GM18868 (cell line): ENCODE measurements around the gene GXYLT1.
"Not testable (repeated sequence)": the region's sequence is repeated elsewhere in the genome, so short reads cannot be mapped to it uniquely, and the experiment has no call there.

Experiments
- ATAC-seq: cut with Tn5 transposase; IDR thresholded peaks from one replicate; pipeline ENCODE4 v1.9.1; 2021; ENCODE audit warnings: mild to moderate bottlenecking, moderate library complexity; ENCODE audit not compliant: unreplicated experiment

Gene GXYLT1

GRCh38 chr12:42145552-42146215, 1.0 kb upstream of the GXYLT1 start:
- no peak for ATAC-seq

DNA sequence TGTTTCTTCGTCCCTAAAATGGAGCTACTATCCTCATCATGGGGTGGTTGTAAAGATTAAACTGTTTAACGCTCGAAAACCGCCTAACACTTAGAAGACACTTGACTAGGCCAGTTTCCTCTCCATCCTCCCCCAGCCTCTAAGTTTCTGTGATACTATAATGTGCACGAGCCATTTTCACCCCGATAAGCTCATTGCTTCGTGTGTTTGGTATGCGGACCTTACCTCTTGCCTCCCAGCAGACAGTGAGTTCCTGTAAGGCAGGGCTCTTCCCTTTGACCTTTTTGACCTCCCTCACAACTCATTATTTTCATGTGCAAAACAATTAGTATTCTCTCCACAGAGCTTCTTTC, 499 bp upstream of the GXYLT1 start:
- ATAC-seq = no peak

- ATAC-seq = no peak
Observed at GRCh38 chr12:42144158-42144407, 591 bp downstream of the GXYLT1 start.

GRCh38 chr12:42143452-42144157, 1.1 kb downstream of the GXYLT1 start:
- no peak for ATAC-seq

DNA sequence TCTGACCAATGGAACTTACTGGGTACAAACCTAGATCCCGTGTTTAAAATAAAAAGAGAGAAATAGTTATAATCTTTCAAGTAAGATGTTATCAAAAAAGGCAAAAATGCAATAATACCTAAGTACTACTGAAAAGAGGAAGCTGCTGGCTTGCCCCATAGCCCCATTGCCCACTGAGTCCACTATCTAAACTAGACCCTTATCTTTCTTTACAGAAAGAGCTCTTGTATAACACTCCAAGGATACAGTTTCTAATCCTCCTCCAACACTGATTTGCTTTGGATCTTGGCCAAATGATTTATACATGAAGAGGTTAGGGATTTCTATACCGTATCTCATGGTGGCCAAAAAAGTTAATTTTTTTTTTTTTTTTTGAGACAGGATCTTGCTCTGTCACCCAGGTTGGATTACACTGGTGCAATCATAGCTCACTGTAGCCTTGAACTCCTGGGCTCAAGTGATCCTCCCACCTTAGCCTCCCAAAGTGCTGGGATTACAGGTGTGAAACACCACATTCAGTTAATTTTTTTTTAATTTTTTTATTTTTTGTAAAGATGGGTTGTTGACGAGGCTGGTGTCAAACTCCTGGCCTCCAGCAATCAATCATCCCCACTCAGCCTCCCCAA, 2.6 kb downstream of the GXYLT1 start:
- no peak for ATAC-seq

DNA sequence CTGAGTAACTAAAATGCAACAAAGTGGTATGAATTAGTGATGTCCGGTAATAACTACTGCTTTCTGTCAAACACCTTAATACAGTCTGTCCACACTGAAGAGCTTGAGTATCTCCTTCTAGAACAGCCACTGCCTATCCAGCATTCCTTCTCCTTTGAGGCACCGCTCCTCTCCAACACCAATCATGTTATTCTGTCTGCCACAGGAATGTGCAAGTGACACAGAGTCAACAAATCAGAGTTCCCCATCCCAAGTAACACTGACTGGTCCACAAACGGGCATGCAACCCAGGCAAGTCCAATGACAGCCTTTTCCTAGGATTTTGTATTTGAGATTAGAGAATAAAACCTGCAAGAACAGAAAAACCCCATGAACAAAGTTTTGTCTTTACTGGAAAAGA, 3.8 kb downstream of the GXYLT1 start:
- ATAC-seq = no peak

DNA sequence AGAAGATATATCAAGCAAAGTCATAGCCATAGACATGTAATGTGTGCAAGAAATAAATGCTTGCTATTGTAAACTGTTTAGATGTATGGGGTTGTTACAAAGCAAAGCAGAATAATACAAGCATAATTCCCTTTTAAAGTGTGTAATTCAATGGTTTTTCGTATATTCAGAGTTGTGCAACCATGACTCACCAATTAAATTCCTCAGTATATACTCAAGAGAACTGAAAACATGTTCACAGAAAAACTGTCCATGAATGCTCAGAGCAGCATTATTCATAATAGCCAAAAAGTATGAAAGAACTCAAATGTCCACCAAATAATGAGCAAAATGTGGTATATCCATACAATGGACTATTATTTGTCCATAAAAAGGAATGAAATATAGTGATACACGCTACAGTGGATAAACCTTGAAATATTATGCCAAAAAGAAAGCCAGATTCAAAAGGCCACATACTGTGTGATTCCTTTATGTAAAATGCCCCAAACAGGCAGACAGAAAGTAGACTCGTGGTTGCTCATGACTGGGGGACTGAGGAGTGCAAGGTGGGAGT, 9.3 kb downstream of the GXYLT1 start:
- no peak for ATAC-seq

- ATAC-seq = no peak
Observed at GRCh38 chr12:42130672-42131402, 13.8 kb downstream of the GXYLT1 start.

DNA sequence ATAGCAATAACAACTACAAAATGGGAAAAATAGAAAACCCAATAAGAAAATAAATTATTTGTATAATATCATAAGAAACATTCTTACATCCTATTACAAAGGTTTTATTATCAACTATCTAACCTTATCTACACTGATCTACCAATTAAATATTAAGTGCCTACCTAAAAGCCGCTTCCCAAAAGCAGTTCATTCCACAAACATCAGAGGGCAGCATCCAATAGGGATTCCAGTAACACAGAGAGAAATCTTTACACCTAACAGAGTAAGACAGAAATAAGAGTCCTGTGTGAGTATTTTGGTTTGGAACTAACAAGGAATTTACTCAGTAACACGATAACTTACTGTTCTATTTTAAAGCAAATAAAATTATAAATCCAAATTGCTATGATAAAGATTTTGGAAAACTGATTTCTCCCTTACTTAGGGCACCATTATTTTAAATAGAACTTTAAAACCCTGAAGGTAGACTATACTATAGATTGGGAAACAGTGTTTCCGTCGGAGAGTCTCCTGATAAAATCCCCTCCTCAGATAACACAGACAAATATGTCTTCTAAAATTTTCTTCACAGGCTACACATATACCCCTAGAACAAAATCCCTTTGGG, 15.0 kb downstream of the GXYLT1 start:
- ATAC-seq = no peak

DNA sequence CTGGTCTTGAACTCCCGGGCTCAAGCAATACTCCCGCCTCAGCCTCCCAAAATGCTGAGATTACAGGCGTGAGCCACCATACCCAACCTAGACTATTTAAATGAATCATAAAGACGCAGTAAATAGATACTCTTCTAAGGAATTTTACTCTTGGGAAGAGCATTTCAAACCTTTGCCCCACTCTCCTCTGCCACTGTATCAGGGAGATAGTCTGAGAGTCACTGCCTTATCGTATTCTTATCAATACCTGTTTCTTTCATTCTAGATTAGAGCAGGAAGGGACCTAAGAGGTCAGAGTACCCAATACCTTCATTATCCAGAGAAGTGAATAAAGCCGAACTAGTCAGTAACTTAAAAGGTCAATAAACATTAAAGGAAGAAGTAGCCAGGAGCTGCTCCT, 15.8 kb downstream of the GXYLT1 start:
- ATAC-seq = no peak

DNA sequence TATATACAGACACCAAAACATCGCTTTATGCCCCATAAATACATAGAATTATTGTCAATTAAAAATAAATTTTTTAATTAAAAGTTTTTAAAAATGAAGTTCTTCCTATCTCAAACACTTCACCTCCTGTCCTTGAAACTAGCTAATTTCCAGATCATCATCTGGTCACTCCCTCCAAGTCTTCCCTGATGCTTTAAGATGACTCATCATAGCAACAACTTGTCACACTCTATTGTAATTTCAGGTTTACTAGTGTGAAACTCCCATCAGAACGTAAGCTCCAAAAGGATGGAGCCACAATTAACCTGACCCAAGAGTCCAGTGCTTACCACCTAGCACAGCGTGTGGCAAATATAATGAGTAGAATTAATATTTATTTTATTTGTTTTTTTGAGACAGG, 16.3 kb downstream of the GXYLT1 start:
- peak; percentile 42 for ATAC-seq

DNA sequence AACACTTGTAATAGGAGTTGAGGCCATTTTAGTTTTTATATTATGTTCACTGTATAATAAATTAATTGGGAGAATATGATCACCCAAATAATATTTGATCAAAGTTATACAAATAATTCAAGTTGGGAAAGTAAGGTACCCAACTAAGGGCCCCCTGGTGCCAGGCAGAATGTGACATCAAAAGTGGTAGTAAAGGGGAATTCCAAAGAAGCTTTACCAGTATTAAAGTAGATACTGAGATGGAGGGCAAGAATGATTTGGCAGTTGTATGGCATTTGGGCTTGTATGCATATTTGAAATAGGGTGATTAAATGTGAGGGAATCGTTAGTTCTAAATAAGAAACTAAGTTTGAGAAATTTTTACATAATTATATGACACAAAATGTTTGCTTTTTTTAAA, 17.7 kb downstream of the GXYLT1 start:
- no peak for ATAC-seq

- peak; percentile 55 for ATAC-seq
Observed at GRCh38 chr12:42125388-42125767, 19.3 kb downstream of the GXYLT1 start.

GRCh38 chr12:42124764-42125387, 19.8 kb downstream of the GXYLT1 start:
- ATAC-seq = peak; percentile 18

DNA sequence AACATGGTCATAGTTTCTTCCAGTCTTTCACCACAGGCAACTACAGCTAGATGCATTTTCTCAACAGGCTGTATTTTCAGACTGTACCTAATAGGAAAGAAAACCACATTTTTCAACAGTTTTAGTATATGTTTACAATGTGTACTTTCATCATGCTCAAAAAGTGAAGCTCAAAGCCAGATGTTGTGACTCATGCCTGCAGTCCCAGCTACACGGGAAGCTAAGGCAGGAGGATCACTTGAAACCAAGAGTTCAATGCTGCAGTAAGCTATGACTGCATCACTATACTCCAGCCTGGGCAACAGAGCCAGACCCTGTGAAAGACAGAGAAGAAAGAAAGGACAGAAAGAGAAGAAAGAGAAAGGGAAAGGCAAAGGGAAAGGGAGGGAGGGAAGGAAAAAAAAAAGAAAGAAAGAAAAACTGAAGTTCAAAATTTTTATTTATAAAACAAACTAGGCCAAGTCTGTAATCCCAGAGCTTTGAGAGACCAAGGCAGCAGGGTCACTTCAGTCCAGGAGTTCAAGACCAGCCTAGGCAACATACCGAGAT, 25.5 kb downstream of the GXYLT1 start:
- ATAC-seq = peak; percentile 63

- no peak for ATAC-seq
Observed at GRCh38 chr12:42118136-42118879, 26.4 kb downstream of the GXYLT1 start.

DNA sequence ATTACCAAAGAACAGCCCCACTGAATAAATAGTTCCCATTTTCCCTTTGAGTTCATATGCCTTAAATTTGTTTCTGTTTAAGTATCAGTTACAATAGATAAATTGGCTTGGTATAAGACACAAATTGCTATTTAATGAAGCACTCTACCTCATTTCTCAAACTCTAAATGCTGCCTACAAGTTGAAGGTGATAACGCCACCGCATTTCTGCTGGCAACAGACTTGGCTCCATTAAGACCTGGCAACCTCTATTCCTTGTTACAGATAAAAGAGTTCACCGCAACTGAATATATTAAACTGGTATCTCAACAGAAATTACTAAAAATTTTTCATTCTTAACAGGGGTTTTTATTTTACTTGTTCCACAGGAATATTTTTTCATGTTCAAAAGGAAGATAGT, 35.6 kb downstream of the GXYLT1 start:
- ATAC-seq = no peak

- not testable (repeated sequence) for ATAC-seq
Observed at GRCh38 chr12:42106791-42107190, 37.9 kb downstream of the GXYLT1 start.

- peak; percentile 48 for ATAC-seq
Observed at GRCh38 chr12:42104784-42105183, 39.9 kb downstream of the GXYLT1 start.

DNA sequence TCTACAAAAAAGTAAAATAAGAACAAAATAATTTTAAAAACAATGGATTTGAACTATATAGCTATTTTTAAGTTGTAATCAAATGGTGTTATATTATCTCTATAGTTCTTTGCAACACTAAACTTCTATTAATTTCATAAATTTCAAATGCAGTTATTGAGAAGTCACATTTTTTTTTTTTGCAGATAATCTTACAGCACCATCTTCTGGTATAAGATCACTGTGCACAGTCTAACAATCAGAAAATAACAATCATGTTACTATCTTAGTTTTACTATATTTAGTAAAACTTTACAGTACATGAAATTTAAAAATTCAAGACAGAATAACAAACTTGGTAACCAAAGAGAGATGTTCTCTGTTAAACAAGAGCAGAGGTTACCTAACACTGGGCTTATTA, 40.6 kb downstream of the GXYLT1 start:
- ATAC-seq = no peak
